ENCODE measurements around the gene RTN4RL1. TPM values are rescaled to one million over a fixed set of nuclear protein-coding genes. Genes with fewer than 3 reads are reported as not detected.

RTN4RL1 gene
- total and polyA plus RNA-seq, 2 of the 13 experiments (the other 11 are each of a cell fraction or from before 2014, with no cell fraction given) = 0.01 TPM; not detected in 1

- TF ChIP-seq MTA1 (CRISPR knock-in tag; IDR thresholded peaks at IDR 0.05; ENCODE audit: borderline replicate concordance) (peak; percentile 36; the same call in 1 of the 2 replicates), CAMTA2 (CRISPR knock-in tag; IDR thresholded peaks at IDR 0.05; ENCODE audit: borderline replicate concordance) (no peak), ATF1 (CRISPR knock-in tag; IDR thresholded peaks at IDR 0.05) (no peak), BORCS8-MEF2B (CRISPR knock-in tag; IDR thresholded peaks at IDR 0.05) (peak; percentile 77; the same call in 1 of the 2 replicates), IRX3 (CRISPR knock-in tag; IDR thresholded peaks at IDR 0.05; ENCODE audit: borderline replicate concordance, low read depth) (0 out of 2 replicates have a peak, but pooled peaks have one; percentile 57), TEAD2 (CRISPR knock-in tag; IDR thresholded peaks at IDR 0.05) (no peak), TBL1XR1 (IDR thresholded peaks at IDR 0.05; ENCODE audit: borderline replicate concordance, low read length, partially characterized antibody) (no peak), JDP2 (CRISPR knock-in tag; IDR thresholded peaks at IDR 0.05; ENCODE audit: borderline replicate concordance) (no peak), KDM4B (CRISPR knock-in tag; IDR thresholded peaks at IDR 0.05) (no peak), ZNF143 (CRISPR knock-in tag; IDR thresholded peaks at IDR 0.05) (no peak), ZNF619 (CRISPR knock-in tag; IDR thresholded peaks at IDR 0.05) (no peak), PLRG1 (conservative IDR thresholded peaks at IDR 0.05) (no peak), SIX4 (CRISPR knock-in tag; IDR thresholded peaks at IDR 0.05) (no peak), RXRA (CRISPR knock-in tag; IDR thresholded peaks at IDR 0.05) (peak; percentile 49; the same call in 1 of the 2 replicates), MZF1 (CRISPR knock-in tag; IDR thresholded peaks at IDR 0.05; ENCODE audit: borderline replicate concordance) (no peak), ZNF230 (CRISPR knock-in tag; IDR thresholded peaks at IDR 0.05) (no peak), HOXA7 (CRISPR knock-in tag; IDR thresholded peaks at IDR 0.05) (no peak), AHR (CRISPR knock-in tag; IDR thresholded peaks at IDR 0.05) (no peak; the same call in 1 of the 2 replicates), KLF11 (CRISPR knock-in tag; IDR thresholded peaks at IDR 0.05) (no peak), PTBP1 (IDR thresholded peaks at IDR 0.05; ENCODE audit: low read depth, low read length, poor library complexity, severe bottlenecking) (no peak), MEIS1 (CRISPR knock-in tag; IDR thresholded peaks at IDR 0.05; ENCODE audit: borderline replicate concordance) (no peak), NFKBIZ (CRISPR knock-in tag; IDR thresholded peaks at IDR 0.05) (no peak), ATF7 (IDR thresholded peaks at IDR 0.05) (no peak), ATF7 (CRISPR knock-in tag; IDR thresholded peaks at IDR 0.05) (no peak), IKZF5 (CRISPR knock-in tag; IDR thresholded peaks at IDR 0.05) (no peak), KLF12 (CRISPR knock-in tag; IDR thresholded peaks at IDR 0.05; ENCODE audit: borderline replicate concordance) (peak; percentile 53; the same call in 1 of the 2 replicates), ZNF577 (CRISPR knock-in tag; IDR thresholded peaks at IDR 0.05; ENCODE audit: borderline replicate concordance, low read depth) (no peak), SMAD3 (CRISPR knock-in tag; IDR thresholded peaks at IDR 0.05) (no peak), TIGD3 (CRISPR knock-in tag; IDR thresholded peaks at IDR 0.05; ENCODE audit: borderline replicate concordance) (no peak), ZNF331 (CRISPR knock-in tag; IDR thresholded peaks at IDR 0.05) (peak; percentile 27; the same call in 1 of the 2 replicates), ZNF615 (CRISPR knock-in tag; IDR thresholded peaks at IDR 0.05; ENCODE audit: borderline replicate concordance) (no peak), NFE2L2 (IDR thresholded peaks at IDR 0.05; ENCODE audit: low read length) (no peak)
Observed at GRCh38 chr17:1997927-1998742, 27.0 kb downstream of the RTN4RL1 start (continued).

All from HepG2 (cell line).